Retinal pigment epithelial cell (primary cell): ENCODE data around the gene RABGEF1.
"Not testable (repeated sequence)": the region's sequence is repeated elsewhere in the genome, so short reads cannot be mapped to it uniquely, and the experiment has no call there.

Source experiments
- DNase-seq: peaks from one replicate; pipeline ENCODE4 v3.0.0-alpha.2; 2010; ENCODE audit warnings: low read depth
- H3K4me3 ChIP-seq: 2 replicates; pipeline ENCODE4 v1.5.1; 2011; ENCODE audit warnings: mild to moderate bottlenecking, low read length, control low read depth, moderate library complexity
- CTCF ChIP-seq: conservative IDR thresholded peaks from 2 replicates; pipeline ENCODE4 v1.5.1; 2011; ENCODE audit warnings: low read depth, low read length, control low read depth, inconsistent platforms

Gene RABGEF1

DNA sequence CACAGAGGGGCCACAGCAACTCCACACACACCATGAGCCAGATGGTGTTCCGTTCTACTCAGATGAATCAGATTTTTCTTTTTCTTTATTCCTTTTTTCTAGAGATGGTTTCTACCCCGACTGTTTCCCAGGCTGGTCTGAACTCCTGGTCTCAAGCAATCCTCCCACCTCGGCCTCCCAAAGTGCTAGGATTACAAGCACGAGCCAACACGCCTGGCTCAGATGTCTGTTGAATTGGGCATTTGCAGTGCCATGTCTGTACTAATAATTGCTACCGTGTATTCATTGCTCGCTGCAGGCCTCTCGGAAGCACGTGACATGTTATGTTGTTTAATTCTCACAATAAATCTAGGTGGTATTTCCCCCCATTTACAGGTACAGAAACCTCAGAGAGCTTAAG is 67.2 kb downstream of the RABGEF1 start:
- DNase-seq = no peak
- no peak for TF ChIP-seq CTCF
- H3K4me3 ChIP-seq = no peak overlapping the region

DNA sequence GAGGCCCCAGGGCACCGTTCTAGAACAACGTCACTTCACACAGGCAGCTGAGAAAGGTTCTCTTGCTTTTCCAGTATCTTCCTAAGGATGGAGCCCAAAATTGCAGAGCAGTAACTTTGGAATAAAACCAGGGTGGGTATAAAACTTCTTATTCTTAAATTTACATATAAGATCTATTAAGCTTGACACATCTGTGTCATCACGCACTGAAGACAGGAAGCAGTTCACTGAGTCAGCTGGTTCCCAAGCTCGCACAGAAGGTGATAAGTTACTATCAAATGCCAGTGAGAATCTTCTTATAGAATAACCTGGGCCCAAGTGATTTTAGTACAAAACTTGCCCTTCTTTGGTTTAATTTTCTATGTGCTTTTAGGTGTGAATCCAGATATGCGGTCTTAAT is 70.2 kb downstream of the RABGEF1 start:
- TF ChIP-seq CTCF = no peak
- DNase-seq = no peak
- H3K4me3 ChIP-seq = no peak overlapping the region

GRCh38 chr7:66815186-66815875 is 74.8 kb downstream of the RABGEF1 start:
- not testable (repeated sequence) for H3K4me3 ChIP-seq, DNase-seq

- no peak overlapping the region for H3K4me3 ChIP-seq
- TF ChIP-seq CTCF = no peak
- no peak for DNase-seq
These were observed 75.4 kb downstream of the RABGEF1 start for GRCh38 chr7:66815951-66816350.

DNA sequence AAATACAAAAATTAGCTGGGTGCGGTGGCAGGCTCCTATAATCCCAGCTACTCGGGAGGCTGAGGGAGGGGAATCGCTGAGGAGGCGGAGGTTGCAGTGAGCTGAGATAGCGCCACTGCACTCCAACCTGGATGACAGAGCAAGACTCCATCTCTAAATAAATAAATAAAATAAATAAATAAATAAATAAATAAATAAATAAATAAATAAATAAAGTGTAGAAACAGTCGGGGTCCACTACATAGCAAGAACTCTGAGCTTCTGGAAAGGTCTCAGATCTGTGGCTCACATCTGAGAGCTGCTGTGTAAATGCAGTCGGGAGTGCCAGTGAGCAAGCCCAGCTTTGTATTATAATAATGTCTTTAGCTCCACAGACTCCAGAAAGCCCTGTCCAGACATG is 76.1 kb downstream of the RABGEF1 start:
- not testable (repeated sequence) for DNase-seq, H3K4me3 ChIP-seq

GRCh38 chr7:66817208-66817795 is 76.8 kb downstream of the RABGEF1 start:
- not testable (repeated sequence) for H3K4me3 ChIP-seq, DNase-seq

DNA sequence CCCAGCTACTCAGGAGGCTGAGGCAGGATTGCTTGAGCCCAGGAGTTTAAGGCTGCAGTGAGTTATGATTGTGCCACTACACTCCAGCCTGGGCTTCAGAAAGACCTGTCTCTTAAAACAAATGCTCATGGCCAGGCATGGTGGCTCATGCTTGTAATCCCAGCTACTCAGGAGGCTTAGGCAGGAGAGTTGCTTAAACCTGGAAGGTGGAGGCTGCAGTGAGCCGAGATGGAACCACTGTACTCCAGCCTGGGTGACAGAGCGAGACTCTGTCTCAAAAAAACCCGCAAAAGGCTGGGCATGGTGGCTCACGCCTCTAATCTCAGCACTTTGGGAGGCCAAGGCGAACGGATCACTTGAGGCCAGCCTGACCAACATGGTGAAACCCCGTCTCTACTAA is 77.4 kb downstream of the RABGEF1 start:
- DNase-seq, H3K4me3 ChIP-seq: not testable (repeated sequence)

GRCh38 chr7:66824041-66824440 is 83.5 kb downstream of the RABGEF1 start:
- no peak for TF ChIP-seq CTCF
- H3K4me3 ChIP-seq = no peak overlapping the region
- no peak for DNase-seq

DNA sequence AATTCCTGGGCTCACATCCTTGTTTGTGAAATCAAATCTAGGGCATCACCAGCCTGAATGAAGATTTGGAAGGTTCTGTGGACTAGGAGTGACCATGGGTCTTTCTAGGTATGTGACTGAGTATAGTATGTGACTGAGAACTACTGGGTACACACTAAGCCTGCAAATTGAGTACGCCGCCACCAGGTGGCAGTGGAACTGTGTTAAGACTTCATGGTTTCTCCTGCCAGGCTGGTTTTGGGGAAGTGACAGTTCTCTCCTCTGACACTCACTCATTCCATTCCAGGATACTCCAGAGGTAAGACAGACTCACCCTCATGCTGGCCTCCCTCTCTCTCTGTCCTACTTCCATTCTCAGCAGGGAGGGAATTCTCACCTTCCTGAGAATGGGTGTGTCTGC is 85.0 kb downstream of the RABGEF1 start:
- peak; percentile 35 for TF ChIP-seq CTCF
- H3K4me3 ChIP-seq, DNase-seq: not testable (repeated sequence)
